Panc1 (cell line): Measurements from ENCODE around the gene ASH1L. TPM values are rescaled to one million over a fixed set of nuclear protein-coding genes. Genes with fewer than 3 reads are reported as not detected.

Source experiments
- ATAC-seq: fragments of 200-7000 bp; cut with Tn5 transposase; 2 replicates; pipeline ENCODE4 v1.9.1; 2020; ENCODE audit warnings: mild to moderate bottlenecking, moderate library complexity
- BruUV-seq: library from RNA; stranded (reverse); fragments of 400-500 nt; replicated peaks from 2 replicates; lab custom pipeline; 2021; lab: Mats Ljungman, UMichigan
- CTCF ChIA-PET: fragments of 300-600 bp; sonication (Branson Sonifier 250); formaldehyde crosslinking; loops from one replicate; lab custom pipeline; 2022; ENCODE audit warnings: antibody characterized with exemption; lab: Charles Lee
- POLR2A ChIA-PET: fragments of 300-600 bp; sonication (Branson Sonifier 250); formaldehyde crosslinking; loops from one replicate; lab custom pipeline; 2022; ENCODE audit warnings: antibody characterized with exemption; lab: Charles Lee
- DNase-seq: peaks from one replicate; pipeline ENCODE4 v3.0.0-alpha.2; 2010; ENCODE audit warnings: low read depth, low spot score
- H3K27ac ChIP-seq: 2 replicates; pipeline ENCODE4 v1.5.1; 2011; ENCODE audit warnings: mild to moderate bottlenecking, low read length, inconsistent platforms
- H3K27me3 ChIP-seq: fragments of 200-500 bp; sonication (Bioruptor generic); 2 replicates; pipeline ENCODE4 v1.6.0; 2014; ENCODE audit warnings: low read length, inconsistent platforms; ENCODE audit not compliant: control insufficient read depth, insufficient read depth
- H3K36me3 ChIP-seq: fragments of 200-500 bp; sonication (Bioruptor generic); 2 replicates; pipeline ENCODE4 v1.5.1; 2014; ENCODE audit warnings: inconsistent platforms, mild to moderate bottlenecking, low read length, moderate library complexity; ENCODE audit not compliant: control insufficient read depth, insufficient read depth
- H3K4me1 ChIP-seq: 2 replicates; pipeline ENCODE4 v1.5.1; 2011; ENCODE audit warnings: inconsistent platforms, mild to moderate bottlenecking, low read length, moderate library complexity; ENCODE audit not compliant: control insufficient read depth, insufficient read depth
- H3K4me3 ChIP-seq, 2 experiments: 2 replicates each; pipeline ENCODE4 v1.5.1; 2011 to 2012; ENCODE audit warnings: low read depth in 2 of 2, low read length in 2 of 2, mild to moderate bottlenecking in 2 of 2, inconsistent platforms in 1 of 2, moderate library complexity in 1 of 2
- H3K9me3 ChIP-seq: fragments of 200-500 bp; sonication (Bioruptor generic); 2 replicates; pipeline ENCODE4 v1.5.1; 2014; ENCODE audit warnings: low read depth, mild to moderate bottlenecking, inconsistent platforms, low read length, moderate library complexity; ENCODE audit not compliant: control insufficient read depth, insufficient read depth
- POLR2AphosphoS5 ChIP-seq: IDR thresholded peaks from 2 replicates; pipeline ENCODE4 v1.6.1; 2012; ENCODE audit warnings: mild to moderate bottlenecking, low read depth, low read length, moderate library complexity
- SIN3A ChIP-seq: IDR thresholded peaks from 2 replicates; pipeline ENCODE4 v1.6.1; 2012; ENCODE audit warnings: low read depth, mild to moderate bottlenecking, low read length, moderate library complexity, borderline replicate concordance; ENCODE audit not compliant: insufficient read depth
- TCF7L2 ChIP-seq: IDR thresholded peaks from 2 replicates; pipeline ENCODE4 v1.6.1; 2011; ENCODE audit warnings: mild to moderate bottlenecking, low read depth, low read length, inconsistent platforms
- in situ Hi-C: cut with HindIII; loops from 2 replicates; pipeline ENCODE4 v1.10.0; 2016; ENCODE audit warnings: low sequenced_read_pairs, low pct_unique_long_range_greater_than_20kb
- intact Hi-C: fragments of 100-400 bp; cut with micrococcal nuclease; formaldehyde crosslinking; loops from one replicate; pipeline ENCODE4 v1.10.0; 2022; ENCODE audit not compliant: unreplicated experiment
- total RNA-seq: library from RNA; stranded (reverse); gene quantifications from one replicate; pipeline ENCODE4 v1.2.1, GENCODE V29; 2021; ENCODE audit not compliant: unreplicated experiment
- TF ChIP-seq, protein P1 (sequence below): fragments of 450-650 bp; IDR thresholded peaks from 2 replicates; pipeline ENCODE4 v1.5.1; 2017; ENCODE audit warnings: mild to moderate bottlenecking
- TF ChIP-seq, protein P2 (sequence below), 2 experiments: IDR thresholded peaks; 2 replicates each; pipeline ENCODE4 v1.6.1; 2011 to 2012; ENCODE audit warnings: low read depth in 2 of 2, control low read depth in 1 of 2, low read length in 1 of 2, mild to moderate bottlenecking in 1 of 2, moderate library complexity in 1 of 2; ENCODE audit not compliant: insufficient read depth in 1 of 2

ASH1L gene
- total RNA-seq, 1 experiment from 2014 or later, result 40.9 TPM

DNA sequence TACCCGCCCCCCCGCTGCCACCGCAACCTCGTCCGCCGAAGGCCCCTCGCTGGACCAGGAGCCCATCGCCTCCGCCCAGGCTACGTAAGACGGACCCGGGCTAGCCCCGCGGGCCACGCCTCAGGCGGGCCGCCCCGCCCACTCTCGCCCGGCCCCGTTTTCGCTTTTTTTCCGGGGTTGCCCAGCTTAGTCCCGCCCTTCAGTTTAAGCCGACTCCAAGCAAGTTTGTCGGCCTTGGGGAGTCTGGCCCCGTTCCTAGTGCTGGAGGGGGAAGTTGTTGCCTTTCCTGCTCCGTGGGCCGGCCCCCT lies 238.9 kb downstream of the ASH1L start:
- no TSS peak for BruUV-seq
- peaks cover 47% of the 10 kb centered on the region for H3K4me1 ChIP-seq
- H3K4me3 ChIP-seq, result peak overlapping the region; percentile 92 to 96
- H3K9me3 ChIP-seq, result no peaks in the 10 kb centered on the region
- DNase-seq (peak; percentile 74), ATAC-seq (peak; percentile 66)
- POLR2A ChIA-PET, result interaction anchor here (0.5 to 0.9 kb wide), 3 partner anchors 16 to 125 kb away, joined by 3 to 6 read pairs (median 5); no protein-coding TSS in a partner anchor
- no peaks in the 10 kb centered on the region; the same call in none of the 2 replicates for H3K36me3 ChIP-seq
- no peaks in the 10 kb centered on the region for H3K27me3 ChIP-seq
- TF ChIP-seq, protein P1, sequence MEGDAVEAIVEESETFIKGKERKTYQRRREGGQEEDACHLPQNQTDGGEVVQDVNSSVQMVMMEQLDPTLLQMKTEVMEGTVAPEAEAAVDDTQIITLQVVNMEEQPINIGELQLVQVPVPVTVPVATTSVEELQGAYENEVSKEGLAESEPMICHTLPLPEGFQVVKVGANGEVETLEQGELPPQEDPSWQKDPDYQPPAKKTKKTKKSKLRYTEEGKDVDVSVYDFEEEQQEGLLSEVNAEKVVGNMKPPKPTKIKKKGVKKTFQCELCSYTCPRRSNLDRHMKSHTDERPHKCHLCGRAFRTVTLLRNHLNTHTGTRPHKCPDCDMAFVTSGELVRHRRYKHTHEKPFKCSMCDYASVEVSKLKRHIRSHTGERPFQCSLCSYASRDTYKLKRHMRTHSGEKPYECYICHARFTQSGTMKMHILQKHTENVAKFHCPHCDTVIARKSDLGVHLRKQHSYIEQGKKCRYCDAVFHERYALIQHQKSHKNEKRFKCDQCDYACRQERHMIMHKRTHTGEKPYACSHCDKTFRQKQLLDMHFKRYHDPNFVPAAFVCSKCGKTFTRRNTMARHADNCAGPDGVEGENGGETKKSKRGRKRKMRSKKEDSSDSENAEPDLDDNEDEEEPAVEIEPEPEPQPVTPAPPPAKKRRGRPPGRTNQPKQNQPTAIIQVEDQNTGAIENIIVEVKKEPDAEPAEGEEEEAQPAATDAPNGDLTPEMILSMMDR, result no peak
- TF ChIP-seq SIN3A, result 0 out of 2 replicates have a peak, but pooled peaks have one; percentile 4
- CTCF ChIA-PET, result interaction anchor here (0.6 to 3.5 kb wide), 5 partner anchors 45 to 406 kb away, joined by 3 to 34 read pairs (median 4); no protein-coding TSS in a partner anchor
- intact Hi-C loops (loop anchor here (1.0 kb wide), 1 partner anchor 46 kb away; the partner anchor contains the start of gene HCN3), in situ Hi-C loops (no loop called here)
- H3K27ac ChIP-seq, result peak overlapping the region; percentile 95

- no TSS peak for BruUV-seq
- ATAC-seq, result peak; percentile 63
Observed at GRCh38 chr1:155322953-155323728, 239.5 kb downstream of the ASH1L start.

More at GRCh38 chr1:155322953-155323728, 239.5 kb downstream of the ASH1L start:
- POLR2A ChIA-PET, result interaction anchor here (0.5 kb wide), 1 partner anchor 124 kb away, joined by 6 read pairs; no protein-coding TSS in a partner anchor
- peak overlapping the region; percentile 92 to 96 for H3K4me3 ChIP-seq
- peaks cover 47% of the 10 kb centered on the region for H3K4me1 ChIP-seq
- no peaks in the 10 kb centered on the region for H3K9me3 ChIP-seq
- TF ChIP-seq TCF7L2, result no peak
- TF ChIP-seq, protein P2, sequence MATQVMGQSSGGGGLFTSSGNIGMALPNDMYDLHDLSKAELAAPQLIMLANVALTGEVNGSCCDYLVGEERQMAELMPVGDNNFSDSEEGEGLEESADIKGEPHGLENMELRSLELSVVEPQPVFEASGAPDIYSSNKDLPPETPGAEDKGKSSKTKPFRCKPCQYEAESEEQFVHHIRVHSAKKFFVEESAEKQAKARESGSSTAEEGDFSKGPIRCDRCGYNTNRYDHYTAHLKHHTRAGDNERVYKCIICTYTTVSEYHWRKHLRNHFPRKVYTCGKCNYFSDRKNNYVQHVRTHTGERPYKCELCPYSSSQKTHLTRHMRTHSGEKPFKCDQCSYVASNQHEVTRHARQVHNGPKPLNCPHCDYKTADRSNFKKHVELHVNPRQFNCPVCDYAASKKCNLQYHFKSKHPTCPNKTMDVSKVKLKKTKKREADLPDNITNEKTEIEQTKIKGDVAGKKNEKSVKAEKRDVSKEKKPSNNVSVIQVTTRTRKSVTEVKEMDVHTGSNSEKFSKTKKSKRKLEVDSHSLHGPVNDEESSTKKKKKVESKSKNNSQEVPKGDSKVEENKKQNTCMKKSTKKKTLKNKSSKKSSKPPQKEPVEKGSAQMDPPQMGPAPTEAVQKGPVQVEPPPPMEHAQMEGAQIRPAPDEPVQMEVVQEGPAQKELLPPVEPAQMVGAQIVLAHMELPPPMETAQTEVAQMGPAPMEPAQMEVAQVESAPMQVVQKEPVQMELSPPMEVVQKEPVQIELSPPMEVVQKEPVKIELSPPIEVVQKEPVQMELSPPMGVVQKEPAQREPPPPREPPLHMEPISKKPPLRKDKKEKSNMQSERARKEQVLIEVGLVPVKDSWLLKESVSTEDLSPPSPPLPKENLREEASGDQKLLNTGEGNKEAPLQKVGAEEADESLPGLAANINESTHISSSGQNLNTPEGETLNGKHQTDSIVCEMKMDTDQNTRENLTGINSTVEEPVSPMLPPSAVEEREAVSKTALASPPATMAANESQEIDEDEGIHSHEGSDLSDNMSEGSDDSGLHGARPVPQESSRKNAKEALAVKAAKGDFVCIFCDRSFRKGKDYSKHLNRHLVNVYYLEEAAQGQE (IDR thresholded peaks at IDR 0.05; ENCODE audit: insufficient read depth in 1 of 2, low read depth in 2 of 2, low read length in 1 of 2), result no peak
- TF ChIP-seq POLR2AphosphoS5, result no peak
- peak; percentile 59; the same call in 1 of the 2 replicates for TF ChIP-seq SIN3A
- TF ChIP-seq, protein P1, result peak; percentile 98
- no peaks in the 10 kb centered on the region; the same call in none of the 2 replicates for H3K36me3 ChIP-seq
- H3K27ac ChIP-seq, result peak overlapping the region; percentile 95
- intact Hi-C loops, result loop anchor here (1.0 kb wide), 1 partner anchor 46 kb away; the partner anchor contains the start of gene HCN3
- CTCF ChIA-PET, result interaction anchor here (0.6 to 3.5 kb wide), 5 partner anchors 43 to 406 kb away, joined by 3 to 34 read pairs (median 4); no protein-coding TSS in a partner anchor
- DNase-seq, result peak; percentile 50
- H3K27me3 ChIP-seq, result no peaks in the 10 kb centered on the region
- in situ Hi-C loops, result no loop called here
